Hepatocyte (in vitro differentiated cells): ENCODE results near the gene PITPNC1. TPM values are rescaled to one million over a fixed set of nuclear protein-coding genes. Genes with fewer than 3 reads are reported as not detected.

Experiments
- DNase-seq: peaks from one replicate; pipeline ENCODE4 v3.0.0-alpha.2; 2016; ENCODE audit warnings: low spot score
- H2AFZ ChIP-seq: fragments of 200-600 bp; sonication (generic); 2 replicates; pipeline ENCODE4 v1.6.0; 2016; ENCODE audit warnings: antibody characterized with exemption, mild to moderate bottlenecking
- H3K27ac ChIP-seq: fragments of 200-600 bp; sonication (generic); 2 replicates; pipeline ENCODE4 v1.5.1; 2016; ENCODE audit warnings: mild to moderate bottlenecking
- H3K27me3 ChIP-seq: fragments of 200-600 bp; sonication (generic); 2 replicates; pipeline ENCODE4 v1.6.1; 2016
- H3K36me3 ChIP-seq: fragments of 200-600 bp; sonication (generic); replicated peaks from 2 replicates; pipeline ENCODE4 v1.5.1; 2016; ENCODE audit warnings: low read depth; ENCODE audit not compliant: insufficient read depth
- H3K4me1 ChIP-seq: fragments of 200-600 bp; sonication (generic); 2 replicates; pipeline ENCODE4 v1.5.1; 2016; ENCODE audit warnings: mild to moderate bottlenecking, moderate library complexity; ENCODE audit not compliant: insufficient read depth
- H3K4me2 ChIP-seq: fragments of 200-600 bp; sonication (generic); 2 replicates; pipeline ENCODE4 v1.6.0; 2016
- H3K4me3 ChIP-seq: fragments of 200-600 bp; sonication (generic); 2 replicates; pipeline ENCODE4 v1.5.1; 2016; ENCODE audit warnings: mild to moderate bottlenecking
- H3K79me2 ChIP-seq: fragments of 200-600 bp; sonication (generic); 2 replicates; pipeline ENCODE4 v1.6.0; 2017; ENCODE audit warnings: mild to moderate bottlenecking
- H3K9me2 ChIP-seq: fragments of 200-600 bp; sonication (generic); replicated peaks from 2 replicates; pipeline ENCODE4 v1.6.0; 2017; ENCODE audit warnings: mild to moderate bottlenecking; ENCODE audit not compliant: insufficient read depth
- H3K9me3 ChIP-seq: fragments of 200-600 bp; sonication (generic); 2 replicates; pipeline ENCODE4 v1.5.1; 2016; ENCODE audit warnings: low read depth, mild to moderate bottlenecking
- H4K20me1 ChIP-seq: fragments of 200-600 bp; sonication (generic); 2 replicates; pipeline ENCODE4 v1.6.0; 2016; ENCODE audit warnings: mild to moderate bottlenecking; ENCODE audit not compliant: insufficient read depth, poor library complexity, severe bottlenecking
- CTCF ChIP-seq: fragments of 200-600 bp; sonication (generic); IDR thresholded peaks from 2 replicates; pipeline ENCODE4 v1.5.1; 2016; ENCODE audit warnings: antibody characterized with exemption, mild to moderate bottlenecking; ENCODE audit not compliant: poor library complexity
- EZH2 ChIP-seq: fragments of 200-600 bp; sonication (generic); IDR thresholded peaks from 2 replicates; pipeline ENCODE4 v1.6.1; 2016; ENCODE audit warnings: antibody characterized with exemption, mild to moderate bottlenecking, borderline replicate concordance
- EZH2phosphoT487 ChIP-seq: fragments of 200-600 bp; sonication (generic); IDR thresholded peaks from one replicate; pipeline ENCODE4 v1.6.1; 2018; ENCODE audit warnings: antibody characterized with exemption, mild to moderate bottlenecking, low read depth, moderate library complexity; ENCODE audit not compliant: unreplicated experiment, severe bottlenecking
- WGBS: methylation state at CpG from one replicate; pipeline ENCODE4 v1.1.6; 2016; ENCODE audit warnings: low lambda C conversion rate; ENCODE audit errors: missing lambda C conversion rate; 5-methylcytosine and 5-hydroxymethylcytosine counted together
- polyA plus RNA-seq: library from polyadenylated mRNA; unstranded; fragments of >200 nt; fragmentation: Nextera tagmentation; extraction: Ambion mirVana; gene quantifications from 2 replicates; pipeline ENCODE4 v1.2.1, GENCODE V29; 2016
- total RNA-seq: library from RNA; depleted of rRNA; stranded (reverse); fragments of >200 nt; gene quantifications from 2 replicates; pipeline ENCODE4 v1.2.3, GENCODE V29; 2014

Gene PITPNC1
- total and polyA plus RNA-seq, 2 experiments from 2014 or later, result 4.6 to 8.1 TPM

GRCh38 chr17:67347826-67348225 is 29.3 kb upstream of the PITPNC1 start:
- 89% methylated on average over 3 of the region's 3 CpGs for WGBS
- no peaks in the 10 kb centered on the region for H3K27me3 ChIP-seq
- no peaks in the 10 kb centered on the region for H3K9me3 ChIP-seq
- H3K9me2 ChIP-seq, result no peaks in the 10 kb centered on the region
- no peaks in the 10 kb centered on the region for H3K36me3 ChIP-seq
- H3K4me1 ChIP-seq, result no peaks in the 10 kb centered on the region
- H3K4me3 ChIP-seq, result no peak overlapping the region
- H3K27ac ChIP-seq, result no peak overlapping the region
- H3K79me2 ChIP-seq, result no peaks in the 10 kb centered on the region
- H4K20me1 ChIP-seq, result no peaks in the 10 kb centered on the region
- H2AFZ ChIP-seq, result no peak overlapping the region
- no peak for TF ChIP-seq EZH2
- no peak for TF ChIP-seq CTCF
- TF ChIP-seq EZH2phosphoT487, result no peak
- no peak overlapping the region for H3K4me2 ChIP-seq
- DNase-seq, result no peak

- TF ChIP-seq EZH2 (no peak), EZH2phosphoT487 (no peak), CTCF (no peak)
- peaks cover 6% of the 10 kb centered on the region for H3K79me2 ChIP-seq
- no peaks in the 10 kb centered on the region for H3K27me3 ChIP-seq
- H3K9me3 ChIP-seq, result no peaks in the 10 kb centered on the region
- H2AFZ ChIP-seq, result no peak overlapping the region
- H3K9me2 ChIP-seq, result no peaks in the 10 kb centered on the region
- H4K20me1 ChIP-seq, result no peaks in the 10 kb centered on the region
- H3K27ac ChIP-seq, result no peak overlapping the region
- H3K4me1 ChIP-seq, result no peaks in the 10 kb centered on the region
- WGBS, result 94% methylated on average over 1 of the region's 1 CpG
- H3K4me3 ChIP-seq, result no peak overlapping the region
- DNase-seq, result no peak
- no peak overlapping the region for H3K4me2 ChIP-seq
- no peaks in the 10 kb centered on the region for H3K36me3 ChIP-seq
Observed at GRCh38 chr17:67349420-67349819, 27.7 kb upstream of the PITPNC1 start.

GRCh38 chr17:67353161-67353560 is 23.9 kb upstream of the PITPNC1 start:
- Histone ChIP-seq H3K4me2 (no peak overlapping the region), H3K9me2 (no peaks in the 10 kb centered on the region), H3K79me2 (peaks cover 31% of the 10 kb centered on the region), H3K9me3 (no peaks in the 10 kb centered on the region), H3K27ac (no peak overlapping the region), H3K4me3 (no peak overlapping the region), H3K4me1 (no peaks in the 10 kb centered on the region), H3K27me3 (no peaks in the 10 kb centered on the region), H2AFZ (no peak overlapping the region), H4K20me1 (peaks cover 17% of the 10 kb centered on the region), H3K36me3 (peaks cover 4% of the 10 kb centered on the region)
- TF ChIP-seq CTCF (no peak), EZH2phosphoT487 (no peak), EZH2 (no peak)
- DNase-seq, result no peak
- 97% methylated on average over 9 of the region's 10 CpGs for WGBS
